PC-9 (cell line): Measurements from ENCODE around the gene PLOD2. TPM values are rescaled to one million over a fixed set of nuclear protein-coding genes. Genes with fewer than 3 reads are reported as not detected.
"Not testable (repeated sequence)": the region's sequence is repeated elsewhere in the genome, so short reads cannot be mapped to it uniquely, and the experiment has no call there.

ENCODE experiments used
- BruUV-seq: library from RNA; stranded (reverse); fragments of 400-500 nt; replicated peaks from 2 replicates; lab custom pipeline; 2021; lab: Mats Ljungman, UMichigan
- CTCF ChIA-PET: fragments of 300-600 bp; sonication (Branson Sonifier 250); formaldehyde crosslinking; loops from one replicate; lab custom pipeline; 2022; ENCODE audit warnings: antibody characterized with exemption; lab: Charles Lee
- POLR2A ChIA-PET: fragments of 300-600 bp; sonication (Branson Sonifier 250); formaldehyde crosslinking; loops from one replicate; lab custom pipeline; 2022; ENCODE audit warnings: antibody characterized with exemption; ENCODE audit not compliant: unreplicated experiment; lab: Charles Lee
- DNase-seq, 2 experiments: peaks; one replicate each; pipeline versions ENCODE4 v3.0.0 to v3.0.0-alpha.2; 2015 to 2022; ENCODE audit warnings: mixed read lengths in 1 of 2
- H2AFZ ChIP-seq: fragments of 200-600 bp; sonication (generic); 2 replicates; pipeline ENCODE4 v1.8.1; 2017; ENCODE audit warnings: antibody characterized with exemption
- H3F3A ChIP-seq: fragments of 200-600 bp; sonication (generic); 2 replicates; pipeline ENCODE4 v1.8.1; 2017; ENCODE audit warnings: antibody characterized with exemption, mild to moderate bottlenecking, low read depth; ENCODE audit not compliant: insufficient read depth
- H3K27ac ChIP-seq: fragments of 200-600 bp; sonication (generic); 2 replicates; pipeline ENCODE4 v1.6.1; 2016; ENCODE audit warnings: mixed run types
- H3K27me3 ChIP-seq: fragments of 200-600 bp; sonication (generic); 2 replicates; pipeline ENCODE4 v1.6.1; 2016; ENCODE audit warnings: low read depth, mixed run types; ENCODE audit not compliant: insufficient read depth
- H3K36me3 ChIP-seq: fragments of 200-600 bp; sonication (generic); 2 replicates; pipeline ENCODE4 v1.6.1; 2016; ENCODE audit warnings: low read depth, mixed run types
- H3K4me1 ChIP-seq: fragments of 200-600 bp; sonication (generic); replicated peaks from 2 replicates; pipeline ENCODE4 v1.6.1; 2016; ENCODE audit warnings: mixed run types; ENCODE audit not compliant: insufficient read depth
- H3K4me2 ChIP-seq: fragments of 200-600 bp; sonication (generic); 2 replicates; pipeline ENCODE4 v1.6.1; 2017; ENCODE audit warnings: mixed run types
- H3K4me3 ChIP-seq: fragments of 200-600 bp; sonication (generic); 2 replicates; pipeline ENCODE4 v1.6.1; 2016; ENCODE audit warnings: mixed run types
- H3K79me2 ChIP-seq: fragments of 200-600 bp; sonication (generic); 2 replicates; pipeline ENCODE4 v1.6.1; 2017; ENCODE audit warnings: low read depth, mixed run types
- H3K9me2 ChIP-seq: fragments of 200-600 bp; sonication (generic); 2 replicates; pipeline ENCODE4 v1.8.1; 2017; ENCODE audit warnings: mild to moderate bottlenecking; ENCODE audit not compliant: insufficient read depth
- H3K9me3 ChIP-seq: fragments of 200-600 bp; sonication (generic); 2 replicates; pipeline ENCODE4 v1.8.1; 2016; ENCODE audit warnings: low read depth; ENCODE audit not compliant: insufficient read depth
- H4K20me1 ChIP-seq: fragments of 200-600 bp; sonication (generic); 2 replicates; pipeline ENCODE4 v1.8.1; 2017; ENCODE audit not compliant: insufficient read depth
- CTCF ChIP-seq: fragments of 200-600 bp; sonication (generic); conservative IDR thresholded peaks from 2 replicates; pipeline ENCODE4 v1.6.1; 2017; ENCODE audit warnings: mixed run types, antibody characterized with exemption, mild to moderate bottlenecking, moderate library complexity
- EZH2 ChIP-seq: fragments of 200-600 bp; sonication (generic); IDR thresholded peaks from 2 replicates; pipeline ENCODE4 v1.8.0; 2017; ENCODE audit warnings: antibody characterized with exemption, low read depth
- intact Hi-C: fragments of 100-400 bp; cut with micrococcal nuclease; formaldehyde crosslinking; loops from one replicate; pipeline ENCODE4 v1.10.0; 2022; ENCODE audit not compliant: unreplicated experiment
- total RNA-seq: library from RNA; stranded (reverse); gene quantifications from 2 replicates; pipeline ENCODE4 v1.2.3, GENCODE V29; 2021

Gene PLOD2
- total RNA-seq, 1 experiment from 2014 or later, result 30.3 TPM

GRCh38 chr3:146117406-146118285, 43.3 kb downstream of the PLOD2 start:
- CTCF ChIA-PET, result no interaction called here
- Histone ChIP-seq H2AFZ (no peak overlapping the region), H3F3A (no peaks in the 10 kb centered on the region), H4K20me1 (no peaks in the 10 kb centered on the region), H3K4me2 (no peak overlapping the region), H3K27me3 (no peaks in the 10 kb centered on the region), H3K36me3 (no peaks in the 10 kb centered on the region), H3K4me3 (no peak overlapping the region), H3K4me1 (no peaks in the 10 kb centered on the region), H3K27ac (no peak overlapping the region), H3K9me3 (no peaks in the 10 kb centered on the region), H3K79me2 (no peaks in the 10 kb centered on the region), H3K9me2 (no peaks in the 10 kb centered on the region)
- DNase-seq, result no peak
- intact Hi-C loops, result no loop called here
- no TSS peak for BruUV-seq
- POLR2A ChIA-PET, result no interaction called here
- no peak for TF ChIP-seq CTCF
- TF ChIP-seq EZH2, result no peak

- POLR2A ChIA-PET, result no interaction called here
- no peaks in the 10 kb centered on the region for H3K27me3 ChIP-seq
These were observed 45.4 kb downstream of the PLOD2 start for GRCh38 chr3:146115619-146116018.

GRCh38 chr3:146113804-146114203, 47.2 kb downstream of the PLOD2 start:
- H3K9me2 ChIP-seq, H3K36me3 ChIP-seq, H3K27me3 ChIP-seq, BruUV-seq, H3K9me3 ChIP-seq, H3F3A ChIP-seq, POLR2A ChIA-PET, H2AFZ ChIP-seq, H4K20me1 ChIP-seq, CTCF ChIA-PET, H3K4me1 ChIP-seq, DNase-seq, H3K4me3 ChIP-seq, H3K79me2 ChIP-seq, H3K27ac ChIP-seq, intact Hi-C loops, H3K4me2 ChIP-seq: not testable (repeated sequence)

More at GRCh38 chr3:146115619-146116018, 45.4 kb downstream of the PLOD2 start:
- H3F3A ChIP-seq, result no peaks in the 10 kb centered on the region
- no peaks in the 10 kb centered on the region for H4K20me1 ChIP-seq
- H3K9me3 ChIP-seq, result no peaks in the 10 kb centered on the region
- H3K36me3 ChIP-seq, result no peaks in the 10 kb centered on the region
- H2AFZ ChIP-seq, result no peak overlapping the region
- H3K4me2 ChIP-seq, result no peak overlapping the region
- TF ChIP-seq CTCF (no peak), EZH2 (no peak)
- no peaks in the 10 kb centered on the region for H3K4me1 ChIP-seq
- H3K4me3 ChIP-seq, result no peak overlapping the region
- no peak for DNase-seq
- no peak overlapping the region for H3K27ac ChIP-seq
- no peaks in the 10 kb centered on the region for H3K9me2 ChIP-seq
- no peaks in the 10 kb centered on the region for H3K79me2 ChIP-seq
- BruUV-seq, result no TSS peak
- intact Hi-C loops, result no loop called here
- CTCF ChIA-PET, result no interaction called here
